GM23248 (cell line): ENCODE data around the gene SCAP. TPM values are rescaled to one million over a fixed set of nuclear protein-coding genes. Genes with fewer than 3 reads are reported as not detected.

Source experiments
- DNase-seq: peaks from one replicate; pipeline ENCODE4 v3.0.0-alpha.2; 2015
- H2AFZ ChIP-seq: fragments of 200-600 bp; sonication (generic); 2 replicates; pipeline ENCODE4 v1.6.1; 2016; ENCODE audit warnings: antibody characterized with exemption
- H3F3A ChIP-seq: fragments of 200-600 bp; sonication (generic); 2 replicates; pipeline ENCODE4 v1.6.1; 2016; ENCODE audit warnings: mild to moderate bottlenecking, antibody characterized with exemption, mixed run types; ENCODE audit not compliant: insufficient read depth
- H3K27ac ChIP-seq: fragments of 200-600 bp; sonication (generic); 2 replicates; pipeline ENCODE4 v1.5.1; 2016; ENCODE audit warnings: mild to moderate bottlenecking
- H3K27me3 ChIP-seq: fragments of 200-600 bp; sonication (generic); replicated peaks from 2 replicates; pipeline ENCODE4 v1.6.1; 2016; ENCODE audit warnings: mild to moderate bottlenecking; ENCODE audit not compliant: insufficient read depth
- H3K36me3 ChIP-seq: fragments of 200-600 bp; sonication (generic); 2 replicates; pipeline ENCODE4 v1.6.1; 2016; ENCODE audit warnings: low read depth, mild to moderate bottlenecking
- H3K4me1 ChIP-seq: fragments of 200-600 bp; sonication (generic); 2 replicates; pipeline ENCODE4 v1.6.1; 2016; ENCODE audit warnings: mild to moderate bottlenecking; ENCODE audit not compliant: insufficient read depth
- H3K4me2 ChIP-seq: fragments of 200-600 bp; sonication (generic); one replicate; pipeline ENCODE4 v1.6.1; 2016; ENCODE audit warnings: mild to moderate bottlenecking; ENCODE audit not compliant: unreplicated experiment
- H3K4me3 ChIP-seq: fragments of 200-600 bp; sonication (generic); 2 replicates; pipeline ENCODE4 v1.5.1; 2016; ENCODE audit warnings: mild to moderate bottlenecking
- H3K79me2 ChIP-seq: fragments of 200-600 bp; sonication (generic); 2 replicates; pipeline ENCODE4 v1.6.1; 2016; ENCODE audit warnings: mild to moderate bottlenecking; ENCODE audit not compliant: insufficient read depth
- H3K9ac ChIP-seq: fragments of 200-600 bp; sonication (generic); 2 replicates; pipeline ENCODE4 v1.6.1; 2016; ENCODE audit warnings: mild to moderate bottlenecking
- H3K9me2 ChIP-seq: fragments of 200-600 bp; sonication (generic); 2 replicates; pipeline ENCODE4 v1.6.1; 2016; ENCODE audit warnings: mixed run types, mild to moderate bottlenecking, moderate library complexity; ENCODE audit not compliant: insufficient read depth
- H3K9me3 ChIP-seq: fragments of 200-600 bp; sonication (generic); one replicate; pipeline ENCODE4 v1.6.1; 2017; ENCODE audit warnings: low read depth
- H4K20me1 ChIP-seq: fragments of 200-600 bp; sonication (generic); 2 replicates; pipeline ENCODE4 v1.6.0; 2016; ENCODE audit not compliant: insufficient read depth
- EZH2 ChIP-seq: fragments of 200-600 bp; sonication (generic); IDR thresholded peaks from 2 replicates; pipeline ENCODE4 v1.6.1; 2018; ENCODE audit warnings: antibody characterized with exemption, mild to moderate bottlenecking; ENCODE audit not compliant: insufficient read depth, poor library complexity, severe bottlenecking
- EZH2phosphoT487 ChIP-seq: fragments of 200-600 bp; sonication (generic); IDR thresholded peaks from 2 replicates; pipeline ENCODE4 v1.6.1; 2018; ENCODE audit warnings: antibody characterized with exemption, moderate library complexity, mild to moderate bottlenecking, low read depth; ENCODE audit not compliant: insufficient read depth
- WGBS, 2 experiments: methylation state at CpG; one replicate each; pipeline ENCODE4 v1.1.6; 2015 to 2017; ENCODE audit warnings: low lambda C conversion rate in 2 of 2, low coverage in 1 of 2; ENCODE audit errors: missing lambda C conversion rate in 2 of 2; 5-methylcytosine and 5-hydroxymethylcytosine counted together
- in situ Hi-C: fragments of 300-500 bp; cut with MboI; formaldehyde crosslinking; loops from 2 replicates; pipeline ENCODE4 v1.15.0; 2020
- polyA plus RNA-seq: library from polyadenylated mRNA; unstranded; fragments of >200 nt; fragmentation: Nextera tagmentation; extraction: Ambion mirVana; gene quantifications from 2 replicates; pipeline ENCODE4 v1.2.1, GENCODE V29; 2016
- total RNA-seq: library from RNA; depleted of rRNA; stranded (reverse); fragments of >200 nt; shearing (Covaris generic); gene quantifications from 2 replicates; pipeline ENCODE4 v1.2.3, GENCODE V29; 2014

The SCAP gene
- total and polyA plus RNA-seq, 2 experiments from 2014 or later: 34.7 to 70.1 TPM

GRCh38 chr3:47404431-47404876 is 71.3 kb downstream of the SCAP start:
- H3K9me2 ChIP-seq: no peaks in the 10 kb centered on the region
- peak overlapping the region; percentile 39 for H3K9ac ChIP-seq
- peaks cover 58% of the 10 kb centered on the region for H3K79me2 ChIP-seq
- DNase-seq: no peak
- 82 to 84% methylated on average over 13 of the region's 13 CpGs for WGBS, 2 experiments
- no peaks in the 10 kb centered on the region for H3K9me3 ChIP-seq
- H3K4me3 ChIP-seq: no peak overlapping the region
- no peak overlapping the region for H3K4me2 ChIP-seq
- peaks cover 7% of the 10 kb centered on the region for H4K20me1 ChIP-seq
- no peaks in the 10 kb centered on the region for H3K27me3 ChIP-seq
- no peaks in the 10 kb centered on the region for H3K36me3 ChIP-seq
- H3K27ac ChIP-seq: peak overlapping the region; percentile 32; the same call in 1 of the 2 replicates
- H3K4me1 ChIP-seq: peaks cover 9% of the 10 kb centered on the region; the same call in 1 of the 2 replicates
- in situ Hi-C loops: no loop called here
- TF ChIP-seq EZH2phosphoT487: no peak
- no peak for TF ChIP-seq EZH2
- no peak overlapping the region for H2AFZ ChIP-seq
- peaks cover 4% of the 10 kb centered on the region; the same call in 1 of the 2 replicates for H3F3A ChIP-seq

- Histone ChIP-seq H2AFZ (no peak overlapping the region), H3K27ac (no peak overlapping the region), H4K20me1 (peaks cover 7% of the 10 kb centered on the region), H3K79me2 (peaks cover 89% of the 10 kb centered on the region), H3K4me1 (peaks cover 5% of the 10 kb centered on the region), H3K36me3 (no peaks in the 10 kb centered on the region), H3K27me3 (no peaks in the 10 kb centered on the region), H3K9me3 (no peaks in the 10 kb centered on the region), H3K4me2 (peak overlapping the region; percentile 12), H3K4me3 (no peak overlapping the region), H3F3A (peaks cover 6% of the 10 kb centered on the region; the same call in 1 of the 2 replicates), H3K9me2 (no peaks in the 10 kb centered on the region), H3K9ac (no peak overlapping the region)
- TF ChIP-seq EZH2phosphoT487: no peak
- DNase-seq: peak; percentile 55
- WGBS, 2 experiments: 62 to 70% methylated on average over 9 of the region's 9 CpGs
- in situ Hi-C loops: no loop called here
These were observed 76.0 kb downstream of the SCAP start for GRCh38 chr3:47399531-47400270.

GRCh38 chr3:47399016-47399415 is 76.7 kb downstream of the SCAP start:
- TF ChIP-seq EZH2phosphoT487 (no peak), EZH2 (no peak)
- no peak overlapping the region for H2AFZ ChIP-seq
- H3K9me3 ChIP-seq: no peaks in the 10 kb centered on the region
- no peaks in the 10 kb centered on the region for H3K27me3 ChIP-seq
- no peak for DNase-seq
- peaks cover 91% of the 10 kb centered on the region for H3K79me2 ChIP-seq
- 92 to 94% methylated on average over 1 of the region's 1 CpG for WGBS, 2 experiments
- no peak overlapping the region for H3K4me3 ChIP-seq
- H3K9me2 ChIP-seq: no peaks in the 10 kb centered on the region
- no peak overlapping the region for H3K4me2 ChIP-seq
- peaks cover 12% of the 10 kb centered on the region for H3K4me1 ChIP-seq
- in situ Hi-C loops: no loop called here
- no peak overlapping the region for H3K9ac ChIP-seq
- H3F3A ChIP-seq: peaks cover 6% of the 10 kb centered on the region; the same call in 1 of the 2 replicates
- H3K36me3 ChIP-seq: no peaks in the 10 kb centered on the region
- peaks cover 9% of the 10 kb centered on the region for H4K20me1 ChIP-seq
- no peak overlapping the region for H3K27ac ChIP-seq

GRCh38 chr3:47398228-47398627 is 77.5 kb downstream of the SCAP start:
- H3K4me1 ChIP-seq: peaks cover 15% of the 10 kb centered on the region
- H3K27me3 ChIP-seq: no peaks in the 10 kb centered on the region
- H3K9me3 ChIP-seq: no peaks in the 10 kb centered on the region
- no peaks in the 10 kb centered on the region for H3K9me2 ChIP-seq
- H3K36me3 ChIP-seq: no peaks in the 10 kb centered on the region
- no peak overlapping the region for H3K27ac ChIP-seq
- TF ChIP-seq EZH2 (no peak), EZH2phosphoT487 (no peak)
- 85 to 93% methylated on average over 7 of the region's 7 CpGs for WGBS, 2 experiments
- in situ Hi-C loops: no loop called here
- no peak for DNase-seq
- H3K4me3 ChIP-seq: no peak overlapping the region
- H4K20me1 ChIP-seq: peaks cover 5% of the 10 kb centered on the region; the same call in 1 of the 2 replicates
- H2AFZ ChIP-seq: no peak overlapping the region
- no peak overlapping the region for H3K4me2 ChIP-seq
- peaks cover 6% of the 10 kb centered on the region; the same call in 1 of the 2 replicates for H3F3A ChIP-seq
- no peak overlapping the region for H3K9ac ChIP-seq
- peaks cover 91% of the 10 kb centered on the region for H3K79me2 ChIP-seq
